Esophagus (tissue), 2 donors: ENCODE measurements around the gene GP5. TPM values are rescaled to one million over a fixed set of nuclear protein-coding genes. Genes with fewer than 3 reads are reported as not detected.

ENCODE experiments used
- H3K27ac ChIP-seq, 2 donors: one replicate each; pipeline ENCODE4 v1.5.1; 2013; ENCODE audit warnings: low read depth in 2 of 2, mild to moderate bottlenecking in 2 of 2, inconsistent platforms in 1 of 2, low read length in 1 of 2, moderate library complexity in 1 of 2
- H3K27me3 ChIP-seq, 2 donors: one replicate each; pipeline ENCODE4 v1.6.1; 2013; ENCODE audit warnings: low read length in 2 of 2, control low read depth in 1 of 2, mild to moderate bottlenecking in 1 of 2; ENCODE audit not compliant: insufficient read depth in 2 of 2, control insufficient read depth in 1 of 2
- H3K36me3 ChIP-seq, 2 donors: one replicate each; pipeline ENCODE4 v1.6.1; 2013; ENCODE audit warnings: low read length in 1 of 2; ENCODE audit not compliant: control insufficient read depth in 2 of 2, insufficient read depth in 2 of 2
- H3K4me1 ChIP-seq, 2 donors: one replicate each; pipeline ENCODE4 v1.6.1; 2013; ENCODE audit warnings: low read length in 1 of 2; ENCODE audit not compliant: control insufficient read depth in 2 of 2, insufficient read depth in 2 of 2
- H3K4me3 ChIP-seq, 2 donors: one replicate each; pipeline ENCODE4 v1.5.1; 2013; ENCODE audit warnings: low read length in 2 of 2, mild to moderate bottlenecking in 2 of 2, low read depth in 1 of 2, moderate library complexity in 1 of 2
- H3K9me3 ChIP-seq, 2 donors: one replicate each; pipeline ENCODE4 v1.6.1; 2013; ENCODE audit warnings: mild to moderate bottlenecking in 2 of 2, low read depth in 1 of 2, low read length in 1 of 2, moderate library complexity in 1 of 2; ENCODE audit not compliant: control insufficient read depth in 2 of 2, insufficient read depth in 1 of 2
- WGBS, 2 donors: extraction: QIAGEN DNeasy Blood & Tissue Kit; methylation state at CpG; one replicate each; pipeline ENCODE4 v1.1.7; 2013; 5-methylcytosine and 5-hydroxymethylcytosine counted together
- polyA plus RNA-seq, 2 donors: library from polyadenylated mRNA; stranded (reverse); fragments of 200-250 nt; gene quantifications; one replicate each; pipeline ENCODE4 v1.2.3, GENCODE V29; 2013
- donor health status: healthy with polysubstance abuse.
- donor health status: Bipolar disorder and iron deficiency.

Gene GP5
- polyA plus RNA-seq, 2 donors = 0.01 TPM; not detected in 1

GRCh38 chr3:194431554-194431953, 32.5 kb upstream of the GP5 start:
- 74 to 82% methylated on average over 5 of the region's 5 CpGs for WGBS, 2 donors
- Histone ChIP-seq H3K27ac (no peak overlapping the region), H3K27me3 (no peaks in the 10 kb centered on the region), H3K36me3 (peaks cover 4 to 8% of the 10 kb centered on the region in 2 donors), H3K4me3 (no peak overlapping the region), H3K9me3 (no peaks in the 10 kb centered on the region), H3K4me1 (no peaks in the 10 kb centered on the region)

DNA sequence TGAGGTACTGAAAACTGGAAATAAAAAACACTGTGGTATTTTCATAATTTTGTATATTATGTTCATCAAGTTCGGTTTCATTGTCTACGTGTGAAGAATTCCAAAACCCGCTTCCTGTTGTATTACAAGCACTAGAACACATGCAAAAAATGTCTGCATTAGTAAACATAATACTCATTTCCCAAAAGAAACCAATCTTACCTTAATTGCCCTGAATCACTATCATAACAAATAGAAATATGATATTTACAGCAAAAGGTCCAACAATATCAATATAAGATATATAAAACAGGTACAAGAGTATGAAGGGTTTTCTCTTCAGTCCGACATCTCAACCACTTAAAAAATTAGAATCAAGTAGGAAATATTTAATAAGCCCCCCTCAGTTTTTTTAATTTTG, 26.3 kb upstream of the GP5 start:
- no peak overlapping the region for H3K27ac ChIP-seq
- WGBS, 2 donors = 93 to 94% methylated on average over 4 of the region's 4 CpGs
- H3K9me3 ChIP-seq = no peaks in the 10 kb centered on the region
- peaks cover 0 to 3% of the 10 kb centered on the region in 2 donors for H3K36me3 ChIP-seq
- H3K4me3 ChIP-seq = no peak overlapping the region
- H3K4me1 ChIP-seq = no peaks in the 10 kb centered on the region
- H3K27me3 ChIP-seq = no peaks in the 10 kb centered on the region

- H3K27me3 ChIP-seq = no peaks in the 10 kb centered on the region
- H3K36me3 ChIP-seq = peaks cover 0 to 3% of the 10 kb centered on the region in 2 donors
- 95 to 96% methylated on average over 7 of the region's 7 CpGs for WGBS, 2 donors
- no peak overlapping the region for H3K27ac ChIP-seq
- H3K9me3 ChIP-seq = no peaks in the 10 kb centered on the region
- H3K4me1 ChIP-seq = no peaks in the 10 kb centered on the region
- H3K4me3 ChIP-seq = no peak overlapping the region
Observed at GRCh38 chr3:194424953-194425352, 25.9 kb upstream of the GP5 start.

DNA sequence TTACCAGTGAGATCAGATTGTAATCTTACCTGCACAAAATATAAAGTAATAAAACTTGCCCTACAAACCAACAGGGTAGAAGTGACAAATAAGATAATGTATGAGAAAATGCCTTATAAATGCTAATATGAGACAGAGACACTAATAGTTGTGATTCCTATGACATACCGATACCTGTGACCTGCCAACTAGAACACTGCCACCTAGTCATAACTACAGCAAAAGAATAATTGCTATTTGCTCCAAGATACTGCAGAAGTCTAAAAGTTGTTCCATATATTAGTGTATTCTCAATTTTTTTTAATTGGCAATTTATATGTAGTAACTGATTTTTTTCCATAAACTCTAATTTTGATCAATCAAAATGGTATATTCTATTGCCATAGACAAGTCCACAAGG, 25.3 kb upstream of the GP5 start:
- H3K4me3 ChIP-seq = no peak overlapping the region
- no peaks in the 10 kb centered on the region for H3K9me3 ChIP-seq
- no peaks in the 10 kb centered on the region for H3K4me1 ChIP-seq
- peaks cover 0 to 3% of the 10 kb centered on the region in 2 donors for H3K36me3 ChIP-seq
- no peak overlapping the region for H3K27ac ChIP-seq
- no peaks in the 10 kb centered on the region for H3K27me3 ChIP-seq
- 93 to 100% methylated on average over 1 of the region's 1 CpG for WGBS, 2 donors

- WGBS, 2 donors = 79 to 91% methylated on average over 3 of the region's 3 CpGs
- Histone ChIP-seq H3K4me1 (no peaks in the 10 kb centered on the region), H3K4me3 (no peak overlapping the region), H3K27me3 (no peaks in the 10 kb centered on the region), H3K9me3 (no peaks in the 10 kb centered on the region), H3K36me3 (peaks cover 0 to 3% of the 10 kb centered on the region in 2 donors), H3K27ac (no peak overlapping the region)
Observed at GRCh38 chr3:194423317-194423716, 24.3 kb upstream of the GP5 start.

GRCh38 chr3:194422188-194422587, 23.1 kb upstream of the GP5 start:
- no peaks in the 10 kb centered on the region for H3K9me3 ChIP-seq
- H3K27ac ChIP-seq = no peak overlapping the region
- no peak overlapping the region for H3K4me3 ChIP-seq
- no peaks in the 10 kb centered on the region for H3K4me1 ChIP-seq
- no peaks in the 10 kb centered on the region for H3K27me3 ChIP-seq
- H3K36me3 ChIP-seq = peaks cover 0 to 3% of the 10 kb centered on the region in 2 donors

DNA sequence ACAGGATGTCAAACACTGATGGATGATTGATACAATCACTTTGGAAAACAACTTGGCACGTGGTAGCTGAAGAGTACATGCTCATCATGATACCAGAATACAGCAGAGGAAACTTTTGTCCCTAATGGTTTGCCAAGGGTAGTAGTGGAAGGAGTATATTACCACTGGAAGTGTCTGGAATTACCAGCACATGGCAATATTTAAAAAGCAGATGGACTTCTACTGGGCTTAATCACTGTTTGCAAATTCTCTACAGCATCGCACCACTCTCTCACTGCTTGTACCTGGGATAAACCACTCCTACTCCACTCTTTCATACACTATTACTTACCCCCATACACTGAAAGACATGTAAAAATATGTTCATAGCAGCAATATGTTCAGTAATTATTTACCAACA, 19.6 kb upstream of the GP5 start:
- Histone ChIP-seq H3K4me3 (no peak overlapping the region), H3K27ac (no peak overlapping the region), H3K9me3 (no peaks in the 10 kb centered on the region), H3K27me3 (no peaks in the 10 kb centered on the region), H3K36me3 (no peaks in the 10 kb centered on the region), H3K4me1 (no peaks in the 10 kb centered on the region)
- 90 to 95% methylated on average over 2 of the region's 2 CpGs for WGBS, 2 donors

DNA sequence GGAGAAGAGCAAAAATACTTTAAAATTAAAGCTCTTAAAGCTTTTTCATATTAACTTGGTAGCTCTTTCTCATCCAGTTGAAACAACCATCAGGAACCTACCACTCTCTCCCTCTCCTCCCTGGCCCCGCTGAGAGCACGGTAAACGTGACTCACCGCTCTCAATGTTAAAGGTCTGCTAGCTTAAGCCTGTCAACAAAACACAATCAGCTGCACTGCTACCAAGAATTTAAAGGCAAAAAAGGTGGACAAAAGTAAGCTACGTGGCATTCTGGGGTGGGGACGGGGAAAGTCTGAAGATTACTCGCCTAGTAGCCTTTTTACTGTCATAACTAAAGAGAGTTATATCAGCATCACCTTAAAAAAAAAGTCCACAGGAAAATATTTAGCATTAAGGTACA, 8.4 kb upstream of the GP5 start:
- WGBS, 2 donors = 82% methylated on average over 7 of the region's 7 CpGs
- H3K4me3 ChIP-seq = no peak overlapping the region
- H3K9me3 ChIP-seq = no peaks in the 10 kb centered on the region
- H3K36me3 ChIP-seq = peaks cover 0 to 7% of the 10 kb centered on the region in 2 donors
- H3K27ac ChIP-seq = no peak overlapping the region
- H3K4me1 ChIP-seq = no peaks in the 10 kb centered on the region
- H3K27me3 ChIP-seq = no peaks in the 10 kb centered on the region

GRCh38 chr3:194405766-194406165, 6.7 kb upstream of the GP5 start:
- Histone ChIP-seq H3K9me3 (no peaks in the 10 kb centered on the region), H3K27me3 (no peaks in the 10 kb centered on the region), H3K4me3 (no peak overlapping the region), H3K27ac (no peak overlapping the region), H3K4me1 (no peaks in the 10 kb centered on the region), H3K36me3 (peaks cover 0 to 2% of the 10 kb centered on the region in 2 donors)
- WGBS, 2 donors = 97 to 99% methylated on average over 2 of the region's 2 CpGs

DNA sequence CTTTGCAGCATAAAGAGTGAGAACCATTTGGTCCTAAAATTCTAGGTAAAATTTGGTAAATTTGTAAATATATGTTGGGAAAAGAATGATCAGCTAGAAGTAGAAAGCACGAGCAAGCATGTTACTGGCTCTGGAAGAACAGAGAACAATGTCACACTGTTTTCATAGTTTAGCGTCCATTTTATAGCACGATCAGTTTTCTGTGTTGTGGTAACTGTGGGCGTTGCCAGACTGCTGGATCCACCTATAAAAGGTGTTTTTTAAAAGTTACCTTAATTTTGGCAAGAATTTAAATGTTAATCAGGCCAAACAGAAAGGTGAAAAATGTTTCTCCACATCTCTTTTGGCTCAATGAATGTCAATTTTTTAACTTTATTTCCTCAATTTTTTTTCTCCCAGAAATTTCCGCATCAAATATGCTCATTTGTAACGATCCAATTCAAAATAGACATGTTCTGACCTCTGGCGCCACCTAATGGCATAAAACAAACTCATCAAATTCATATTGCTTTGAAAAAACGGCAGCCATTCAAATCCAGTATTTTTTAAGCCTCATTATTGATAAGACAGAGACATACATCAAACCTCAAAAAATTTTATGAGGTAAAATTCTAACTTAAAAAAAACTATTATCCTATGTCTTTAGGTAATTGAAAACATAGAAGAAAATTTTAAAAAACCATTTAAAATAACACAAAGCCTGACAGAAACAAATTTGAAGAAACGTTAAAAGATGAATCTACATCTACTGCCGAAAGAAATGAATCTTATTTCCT, 5.5 kb upstream of the GP5 start:
- no peak overlapping the region for H3K4me3 ChIP-seq
- H3K9me3 ChIP-seq = no peaks in the 10 kb centered on the region
- peaks cover 0 to 2% of the 10 kb centered on the region in 2 donors for H3K36me3 ChIP-seq
- no peaks in the 10 kb centered on the region for H3K27me3 ChIP-seq
- 36 to 40% methylated on average over 10 of the region's 10 CpGs for WGBS, 2 donors
- H3K4me1 ChIP-seq = no peaks in the 10 kb centered on the region
- H3K27ac ChIP-seq = no peak overlapping the region
